HG02678 (cell line): ENCODE results near the gene CES4A.
A peak's percentile ranks its signal among the peaks of the same experiment; 100 is the strongest.
"Not testable (repeated sequence)": the region's sequence is repeated elsewhere in the genome, so short reads cannot be mapped to it uniquely, and the experiment has no call there.

Experiments
- ATAC-seq: cut with Tn5 transposase; IDR thresholded peaks from one replicate; pipeline ENCODE4 v1.9.1; 2021; ENCODE audit warnings: mild to moderate bottlenecking, moderate library complexity; ENCODE audit not compliant: unreplicated experiment

Gene CES4A

DNA sequence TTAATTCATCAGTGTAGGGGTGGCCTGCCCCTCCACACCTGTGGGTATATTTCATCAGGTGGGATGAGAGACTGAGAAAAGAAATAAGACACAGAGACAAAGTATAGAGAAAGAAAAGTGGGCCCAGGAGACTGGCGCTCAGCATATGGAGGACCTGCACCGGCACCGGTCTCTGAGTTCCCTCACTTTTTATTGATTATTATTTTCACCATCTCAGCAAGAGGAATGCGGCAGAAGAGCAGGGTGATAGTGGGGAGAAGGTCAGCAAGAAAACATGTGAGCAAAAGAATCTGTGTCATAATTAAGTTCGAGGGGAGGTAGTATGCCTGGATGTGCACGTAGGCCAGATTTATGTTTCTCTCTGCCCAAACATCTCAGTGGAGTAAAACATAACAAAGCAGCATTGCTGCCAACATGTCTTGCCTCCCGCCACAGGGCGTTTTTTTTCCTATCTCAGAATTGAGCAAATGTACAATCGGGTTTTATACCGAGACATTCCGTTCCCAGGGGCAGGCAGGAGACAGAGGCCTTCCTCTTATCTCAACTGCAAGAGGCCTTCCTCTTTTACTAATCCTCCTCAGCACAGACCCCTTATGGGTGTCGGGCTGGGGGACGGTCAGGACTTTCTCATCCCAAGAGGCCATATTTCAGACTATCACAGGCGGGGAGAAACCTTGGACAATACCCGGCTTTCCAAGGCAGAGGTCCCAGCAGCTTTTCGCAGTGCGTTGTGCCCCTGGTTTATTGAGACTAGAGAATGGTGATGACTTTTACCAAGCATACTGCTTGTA is 32.8 kb upstream of the CES4A start:
- not testable (repeated sequence) for ATAC-seq

DNA sequence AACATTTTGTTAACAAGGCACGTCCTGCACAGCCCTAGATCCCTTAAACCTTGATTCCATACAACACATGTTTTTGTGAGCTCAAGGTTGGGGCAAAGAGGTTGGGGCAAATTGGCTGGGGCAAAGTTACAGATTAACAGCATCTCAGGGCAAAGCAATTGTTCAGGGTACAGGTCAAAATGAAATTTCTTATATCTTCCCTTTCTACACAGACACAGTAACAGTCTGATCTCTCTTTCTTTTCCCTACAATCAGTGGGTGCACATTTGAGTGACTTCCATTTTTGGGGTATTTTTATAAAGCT is 32.3 kb upstream of the CES4A start:
- not testable (repeated sequence) for ATAC-seq

DNA sequence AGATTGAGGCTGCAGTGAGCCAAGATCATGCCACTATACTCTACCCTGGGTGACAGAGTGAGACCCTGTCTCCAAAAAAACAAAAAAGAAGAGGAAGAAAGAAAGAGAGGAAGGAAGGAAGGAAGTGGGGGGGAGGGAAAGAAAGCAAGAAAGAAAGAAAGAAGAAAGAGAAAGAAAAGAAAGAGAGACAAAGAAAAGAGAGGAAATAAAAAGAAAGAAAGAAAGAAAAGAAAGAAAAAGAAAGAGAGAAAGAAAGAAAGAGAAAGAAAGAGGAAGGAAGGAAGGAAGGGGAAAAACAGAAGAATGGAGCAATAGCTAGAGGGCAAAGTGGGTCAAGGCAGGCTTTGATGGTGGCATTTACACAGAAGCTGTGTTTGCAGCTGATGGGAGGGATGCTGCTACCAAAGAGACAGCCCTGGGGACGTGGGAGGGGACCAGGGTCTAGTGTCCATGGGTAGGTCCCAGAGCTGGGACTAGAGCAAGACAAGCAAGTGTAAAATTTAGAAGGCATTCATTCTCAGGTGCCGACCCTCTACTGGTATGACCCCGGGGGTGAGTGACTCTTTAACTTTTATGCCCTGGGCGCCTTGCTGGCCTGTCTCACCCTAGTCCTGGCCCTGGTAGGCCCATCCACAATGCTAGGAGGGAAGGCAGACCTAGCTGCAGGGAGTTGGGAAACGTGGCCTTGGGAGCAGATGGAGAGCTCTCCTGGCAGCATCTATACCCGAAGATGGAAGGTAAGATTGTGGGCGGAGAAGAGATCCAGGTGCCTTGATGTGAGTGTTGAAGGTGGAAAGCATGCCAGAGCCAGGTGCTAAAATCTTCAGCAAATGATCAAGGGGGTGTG is 29.3 kb upstream of the CES4A start:
- no peak for ATAC-seq

DNA sequence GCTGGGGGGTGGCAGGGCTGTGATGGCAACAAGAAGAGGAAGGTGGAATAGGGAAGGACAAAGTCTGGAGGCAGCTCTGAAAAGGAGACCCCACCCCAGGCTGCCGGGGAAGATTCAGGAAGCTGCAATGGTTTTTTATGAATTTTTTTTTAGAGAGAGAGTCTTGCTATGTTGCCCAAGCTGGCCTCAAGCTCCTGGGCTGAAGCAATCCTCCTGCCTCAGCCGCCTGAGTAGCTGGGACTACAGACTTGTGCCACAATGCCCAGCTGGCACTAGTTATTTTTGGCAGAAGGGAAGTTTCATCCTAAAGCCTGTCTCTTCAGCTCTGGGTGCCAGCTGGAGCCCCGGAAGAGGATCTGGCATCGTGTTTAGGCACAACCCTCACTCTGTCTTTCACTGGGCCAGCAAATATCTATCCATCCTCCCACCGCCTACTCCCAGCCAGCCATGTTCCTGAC is 28.7 kb upstream of the CES4A start:
- no peak for ATAC-seq

DNA sequence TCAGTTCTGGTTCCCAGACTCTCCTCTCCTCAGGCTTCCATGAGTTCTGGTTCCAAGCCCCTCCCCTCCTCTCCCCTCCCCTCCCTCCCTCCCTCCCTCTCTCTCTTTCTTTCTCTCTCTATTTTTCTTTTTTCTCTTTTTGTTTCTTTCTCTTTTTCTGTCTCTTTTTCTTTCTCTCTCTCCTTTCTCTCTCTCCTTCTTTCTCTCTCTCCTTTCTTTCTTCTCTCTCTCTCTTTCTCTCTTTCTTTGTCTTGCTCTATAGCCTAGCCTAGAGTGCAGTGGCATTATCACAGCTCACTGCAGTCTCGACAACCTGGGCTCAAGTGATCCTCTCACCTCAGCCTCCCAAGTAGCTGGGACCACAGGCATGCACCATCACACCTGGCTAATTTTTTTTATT is 28.1 kb upstream of the CES4A start:
- ATAC-seq, result no peak

DNA sequence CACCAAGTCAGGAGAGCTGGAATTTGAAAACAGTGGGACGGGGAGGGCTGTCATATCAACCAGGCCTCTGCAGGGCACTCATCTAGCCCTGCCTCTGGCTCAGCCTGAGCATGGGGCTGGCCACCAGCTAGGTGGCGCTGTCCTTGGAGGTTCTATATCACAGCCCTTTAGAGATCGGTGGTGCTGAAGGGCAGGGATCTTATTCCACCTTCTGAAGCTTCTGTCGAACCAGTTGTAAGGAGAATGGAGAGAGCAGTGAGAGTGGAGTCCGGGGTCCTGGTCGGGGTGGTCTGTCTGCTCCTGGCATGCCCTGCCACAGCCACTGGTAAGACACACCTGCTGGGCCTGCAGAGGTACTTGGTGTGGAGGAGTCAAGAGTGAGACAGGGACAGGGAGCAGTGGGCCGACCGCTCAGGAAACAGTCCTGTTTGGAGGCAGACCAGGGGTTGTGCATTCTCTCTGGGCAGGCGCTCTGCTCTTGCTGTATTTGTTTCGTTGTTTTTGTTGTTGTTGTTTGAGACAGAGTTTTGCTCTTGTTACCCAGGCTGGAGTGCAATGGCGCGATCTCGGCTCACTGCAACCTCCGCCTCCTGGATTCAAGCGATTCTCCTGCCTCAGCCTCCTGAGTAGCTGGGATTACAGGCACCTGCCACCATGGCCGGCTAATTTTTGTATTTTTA is 27.2 kb upstream of the CES4A start, which contains the start of gene CES3:
CES3 (plus strand) TSS at position 202 of the 680 bp plus-strand sequence; CDS start at position 244, 42 bp downstream.
- ATAC-seq, result peak; percentile 60

DNA sequence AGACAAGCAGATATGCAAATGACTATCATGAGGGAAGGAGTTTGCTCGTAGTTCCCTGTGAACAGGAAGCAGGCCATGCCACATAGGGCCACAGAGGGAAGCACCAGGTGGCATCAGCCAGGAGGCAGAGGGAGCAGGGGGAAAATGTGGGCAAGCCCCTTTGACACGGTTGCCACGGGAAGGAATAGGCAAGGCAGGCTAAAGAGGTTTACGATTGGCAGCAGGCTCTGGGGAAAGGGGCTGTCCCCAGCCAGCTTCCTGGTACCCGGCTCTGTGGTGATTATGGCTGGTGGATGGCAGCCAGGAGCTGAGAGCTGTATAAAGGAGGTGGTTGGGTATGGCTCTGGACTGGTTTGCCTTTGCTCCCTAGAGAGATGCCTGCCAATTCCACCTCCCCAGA is 26.5 kb upstream of the CES4A start:
- no peak for ATAC-seq

DNA sequence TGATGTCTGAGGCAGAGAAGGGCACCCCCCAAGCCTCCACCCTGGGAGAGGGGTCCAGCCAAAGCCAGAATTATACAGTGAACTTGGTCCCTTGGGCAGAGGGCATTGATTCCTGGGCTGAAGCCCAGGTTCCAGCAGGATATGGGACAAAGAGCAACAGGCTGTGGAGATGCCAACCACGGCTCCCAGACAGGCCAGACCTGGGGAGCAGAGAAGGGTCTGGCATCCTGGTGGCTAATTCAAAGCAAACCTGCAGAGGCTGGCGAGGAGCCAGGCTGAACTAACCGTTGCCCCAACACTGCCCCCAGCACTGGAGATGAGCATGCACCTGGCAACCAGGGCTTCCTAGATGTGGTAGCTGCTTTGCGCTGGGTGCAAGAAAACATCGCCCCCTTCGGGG is 24.3 kb upstream of the CES4A start:
- ATAC-seq, result no peak

DNA sequence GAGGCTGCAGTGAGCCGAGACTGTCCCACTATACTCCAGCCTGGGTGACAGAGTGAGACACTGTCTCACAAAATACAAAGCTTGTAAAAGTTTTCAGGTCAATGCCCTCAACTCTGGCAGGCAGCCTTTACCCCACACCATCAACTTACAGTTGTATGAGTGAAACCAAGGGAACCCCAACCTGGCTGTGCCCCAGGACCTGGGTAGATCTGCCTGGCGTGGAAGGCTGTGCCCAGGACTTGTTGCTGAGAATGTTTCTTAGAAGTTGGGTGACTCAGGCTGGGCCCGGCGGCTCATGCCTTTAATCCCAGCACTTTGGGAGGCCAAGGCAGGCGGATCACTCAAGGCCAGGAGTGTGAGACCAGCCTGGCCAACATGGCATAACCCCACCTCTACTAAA is 19.5 kb upstream of the CES4A start:
- no peak for ATAC-seq

DNA sequence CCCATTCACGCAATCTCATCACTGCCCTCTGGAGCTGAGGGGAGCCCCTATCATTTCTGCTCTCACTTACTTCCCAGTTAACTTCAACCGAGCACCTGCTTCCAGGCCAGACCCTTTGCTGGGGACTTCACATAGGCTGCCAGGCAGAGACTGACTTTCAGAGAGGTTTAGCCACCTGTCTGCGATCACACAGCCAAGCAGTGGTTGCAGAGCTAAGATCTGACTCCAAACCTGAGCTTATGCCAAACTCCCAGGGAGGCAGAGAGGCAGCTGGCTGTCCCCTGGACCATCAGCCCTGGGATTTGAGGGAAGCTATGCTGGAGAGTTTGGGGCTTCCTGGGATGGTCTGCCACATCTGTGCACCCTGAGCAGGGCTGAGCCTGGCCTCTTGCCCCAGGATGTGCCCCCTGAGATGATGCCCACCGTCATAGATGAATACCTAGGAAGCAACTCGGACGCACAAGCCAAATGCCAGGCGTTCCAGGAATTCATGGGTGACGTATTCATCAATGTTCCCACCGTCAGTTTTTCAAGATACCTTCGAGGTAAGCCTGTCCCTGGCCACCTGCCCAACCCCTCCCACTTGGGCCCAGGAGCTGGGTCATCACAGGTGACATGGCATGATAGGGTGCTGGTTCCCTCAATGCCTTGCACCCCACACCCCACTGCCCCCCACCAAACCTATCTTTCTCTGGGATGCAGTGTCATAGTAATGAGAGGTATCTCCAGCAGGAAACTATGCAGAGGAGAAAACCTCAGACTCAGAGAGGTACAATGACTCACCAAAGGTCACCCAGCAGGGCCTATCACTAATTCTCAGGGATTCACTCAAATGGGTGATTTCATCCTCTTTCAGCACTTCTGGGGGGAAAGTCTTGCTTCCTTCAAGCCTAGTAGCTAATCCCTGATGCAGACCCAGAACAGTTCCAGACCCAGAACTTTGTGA is 17.3 kb upstream of the CES4A start:
- ATAC-seq, result no peak

DNA sequence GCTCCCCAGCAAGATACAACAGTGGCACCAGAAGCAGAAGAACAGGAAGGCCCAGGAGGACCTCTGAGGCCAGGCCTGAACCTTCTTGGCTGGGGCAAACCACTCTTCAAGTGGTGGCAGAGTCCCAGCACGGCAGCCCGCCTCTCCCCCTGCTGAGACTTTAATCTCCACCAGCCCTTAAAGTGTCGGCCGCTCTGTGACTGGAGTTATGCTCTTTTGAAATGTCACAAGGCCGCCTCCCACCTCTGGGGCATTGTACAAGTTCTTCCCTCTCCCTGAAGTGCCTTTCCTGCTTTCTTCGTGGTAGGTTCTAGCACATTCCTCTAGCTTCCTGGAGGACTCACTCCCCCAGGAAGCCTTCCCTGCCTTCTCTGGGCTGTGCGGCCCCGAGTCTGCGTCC is 15.4 kb upstream of the CES4A start:
- ATAC-seq, result no peak

DNA sequence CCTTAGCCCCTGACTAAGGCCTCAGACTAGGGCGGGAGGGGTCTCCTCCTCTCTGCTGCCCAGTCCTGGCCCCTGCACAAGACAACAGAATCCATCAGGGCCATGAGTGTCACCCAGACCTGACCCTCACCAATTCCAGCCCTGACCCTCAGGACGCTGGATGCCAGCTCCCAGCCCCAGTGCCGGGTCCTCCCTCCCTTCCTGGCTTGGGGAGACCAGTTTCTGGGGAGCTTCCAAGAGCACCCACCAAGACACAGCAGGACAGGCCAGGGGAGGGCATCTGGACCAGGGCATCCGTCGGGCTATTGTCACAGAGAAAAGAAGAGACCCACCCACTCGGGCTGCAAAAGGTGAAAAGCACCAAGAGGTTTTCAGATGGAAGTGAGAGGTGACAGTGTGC is 14.7 kb upstream of the CES4A start:
- ATAC-seq, result no peak

DNA sequence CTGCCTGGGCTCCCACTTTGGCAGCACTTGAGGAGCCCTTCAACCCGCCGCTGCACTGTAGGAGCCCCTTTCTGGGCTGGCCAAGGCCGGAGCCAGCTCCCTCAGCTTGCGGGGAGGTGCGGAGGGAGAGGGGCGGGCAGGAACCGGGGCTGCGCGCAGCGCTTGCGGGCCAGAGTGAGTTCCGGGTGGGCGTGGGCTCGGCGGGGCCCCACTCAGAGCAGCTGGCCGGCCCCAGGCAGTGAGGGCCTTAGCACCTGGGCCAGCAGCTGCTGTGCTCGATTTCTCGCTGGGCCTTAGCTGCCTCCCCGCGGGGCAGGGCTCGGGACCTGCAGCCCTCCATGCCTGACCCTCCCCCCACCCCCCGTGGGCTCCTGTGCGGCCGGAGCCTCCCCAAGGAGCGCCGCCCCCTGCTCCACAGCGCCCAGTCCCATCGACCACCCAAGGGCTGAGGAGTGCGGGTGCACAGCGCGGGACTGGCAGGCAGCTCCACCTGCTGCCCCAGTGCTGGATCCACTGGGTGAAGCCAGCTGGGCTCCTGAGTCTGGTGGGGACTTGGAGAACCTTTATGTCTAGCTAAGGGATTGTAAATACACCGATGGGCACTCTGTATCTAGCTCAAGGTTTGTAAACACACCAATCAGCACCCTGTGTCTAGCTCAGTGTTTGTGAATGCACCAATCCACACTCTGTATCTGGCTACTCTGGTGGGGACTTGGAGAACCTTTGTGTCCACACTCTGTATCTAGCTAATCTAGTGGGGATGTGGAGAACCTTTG is 14.0 kb upstream of the CES4A start:
- ATAC-seq, result not testable (repeated sequence)

DNA sequence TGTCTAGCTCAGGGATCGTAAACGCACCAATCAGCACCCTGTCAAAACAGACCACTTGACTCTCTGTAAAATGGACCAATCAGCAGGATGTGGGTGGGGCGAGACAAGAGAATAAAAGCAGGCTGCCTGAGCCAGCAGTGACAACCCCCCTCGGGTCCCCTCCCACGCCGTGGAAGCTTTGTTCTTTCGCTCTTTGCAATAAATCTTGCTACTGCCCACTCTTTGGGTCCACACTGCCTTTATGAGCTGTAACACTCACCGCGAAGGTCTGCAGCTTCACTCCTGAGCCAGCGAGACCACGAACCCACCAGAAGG is 13.5 kb upstream of the CES4A start:
- ATAC-seq, result not testable (repeated sequence)

DNA sequence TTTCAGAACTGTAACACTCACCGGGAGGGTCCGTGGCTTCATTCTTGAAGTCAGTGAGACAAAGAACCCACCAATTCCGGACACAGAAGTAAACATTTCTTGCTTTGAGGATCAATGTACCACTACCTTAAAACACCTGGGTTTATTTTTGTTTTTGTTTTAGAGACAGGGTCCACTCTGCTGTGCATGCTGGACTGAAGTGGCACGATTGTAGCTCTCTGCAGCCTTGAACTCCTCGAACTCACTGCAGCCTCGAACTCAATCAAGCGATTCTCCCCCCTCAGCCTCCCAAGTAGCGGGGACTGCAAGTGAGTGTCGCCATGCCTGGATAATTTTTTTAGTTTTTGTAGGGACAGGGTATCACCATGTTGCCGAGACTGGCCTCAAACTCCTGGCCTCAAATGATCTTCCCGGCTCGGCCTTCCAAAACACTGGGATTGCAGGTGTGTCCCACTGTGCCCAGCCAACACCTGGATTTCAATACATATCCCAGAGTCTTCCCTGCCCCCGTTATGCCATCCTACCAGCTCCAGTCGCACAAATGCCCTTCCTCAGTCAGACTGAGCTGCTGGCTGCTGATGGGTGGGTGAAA is 13.0 kb upstream of the CES4A start:
- no peak for ATAC-seq

DNA sequence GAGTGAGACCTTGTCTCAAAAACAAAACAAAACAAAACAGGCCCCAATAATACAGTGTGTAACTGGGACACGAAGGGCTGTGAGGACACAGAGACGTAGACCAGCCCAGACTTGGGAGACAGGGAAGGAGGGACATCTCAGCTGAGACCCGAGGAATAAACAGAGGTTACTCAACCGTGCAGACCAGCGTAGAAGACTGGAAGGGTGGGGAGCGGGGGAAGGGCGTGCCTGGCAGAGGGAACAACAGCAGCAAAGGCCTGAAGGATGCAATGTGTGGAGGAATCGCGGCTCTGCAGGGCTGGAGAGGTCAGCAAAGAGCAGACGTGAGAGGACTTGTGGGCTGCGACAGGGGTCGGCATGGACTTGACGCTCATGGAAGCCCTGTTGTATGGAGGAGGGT is 11.6 kb upstream of the CES4A start:
- no peak for ATAC-seq

DNA sequence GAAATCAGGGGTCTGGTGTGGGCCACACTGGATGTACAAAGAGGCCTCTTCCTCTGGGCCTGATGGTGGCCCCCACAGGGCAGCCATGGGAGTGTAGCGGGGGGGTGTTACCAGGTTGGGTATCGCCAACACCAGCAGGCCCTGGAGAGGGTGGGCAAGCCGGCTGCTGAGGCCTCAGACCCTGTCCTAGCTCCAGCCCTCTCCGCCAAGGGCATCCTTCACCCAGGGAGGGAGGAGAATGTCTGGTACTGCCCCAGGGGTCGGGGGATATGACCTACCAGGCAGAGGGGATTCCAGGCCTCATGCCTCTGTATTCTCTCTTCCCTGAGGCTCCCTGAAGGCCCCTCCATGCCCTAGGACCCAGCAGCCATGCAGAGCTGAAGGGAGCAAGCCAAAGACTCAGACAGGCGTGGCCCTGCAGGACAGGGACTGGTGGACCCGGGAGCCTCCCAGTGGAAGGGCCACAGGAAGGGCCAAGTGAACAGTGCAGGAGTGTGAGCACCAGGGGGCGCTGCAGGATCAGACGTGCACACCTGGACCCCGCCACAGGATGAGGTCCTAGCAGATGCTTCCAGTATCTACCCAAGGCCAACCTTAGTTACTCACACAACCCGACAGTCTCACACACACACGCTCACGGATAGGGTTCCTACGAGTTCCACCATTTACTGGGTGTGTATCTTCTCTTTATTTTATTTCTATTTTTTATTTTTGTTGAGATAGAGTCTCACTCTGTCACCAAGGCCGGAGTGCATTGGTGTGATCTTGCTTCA is 10.9 kb upstream of the CES4A start:
- ATAC-seq, result peak; percentile 77

DNA sequence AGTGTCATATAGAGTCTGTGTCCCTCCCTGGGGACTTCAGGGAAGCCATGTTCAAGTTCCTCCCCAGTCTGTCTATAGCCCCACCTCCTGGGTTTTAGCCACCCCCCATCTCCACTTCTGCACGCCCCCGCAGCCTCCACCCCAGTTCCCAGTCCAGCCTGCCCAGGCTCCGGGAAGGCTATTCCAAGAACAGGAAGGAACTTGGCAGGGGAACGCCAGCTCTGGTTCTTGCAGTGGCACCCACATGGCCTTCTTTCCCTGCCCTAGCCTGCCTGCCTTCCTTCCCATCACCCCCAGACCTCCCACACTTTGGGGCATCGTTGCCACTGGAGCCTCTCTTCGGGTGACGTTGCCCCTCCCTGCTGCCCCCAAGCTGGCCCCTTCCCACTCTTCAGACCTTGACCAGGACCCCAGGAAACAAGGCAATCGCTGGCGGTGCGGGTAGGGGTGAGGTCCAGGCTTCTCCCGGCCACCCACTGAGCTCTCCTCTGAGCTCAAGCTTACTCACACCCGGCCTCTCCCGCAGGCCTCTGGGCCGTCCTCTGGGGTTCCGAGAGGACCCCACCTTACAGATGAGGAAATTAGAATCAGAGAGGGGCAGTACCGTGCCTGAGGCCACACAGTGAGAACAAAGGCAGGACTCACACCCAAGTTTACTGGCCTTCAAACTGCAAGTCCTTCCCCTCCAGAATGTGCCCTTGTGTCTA is 9.2 kb upstream of the CES4A start:
- ATAC-seq, result no peak
